RWPE2 (cell line): ENCODE measurements around the gene CLEC1A.

ENCODE experiments used
- ATAC-seq: fragments of 200-7000 bp; cut with Tn5 transposase; 3 replicates; pipeline ENCODE4 v1.9.1; 2021; ENCODE audit warnings: low read depth
- DNase-seq: peaks from one replicate; pipeline ENCODE4 v3.0.0-alpha.2; 2020; ENCODE audit warnings: low spot score
- H3K27ac ChIP-seq: fragments of 450-650 bp; 2 replicates; pipeline ENCODE4 v1.5.1; 2017; ENCODE audit warnings: mild to moderate bottlenecking; ENCODE audit not compliant: poor library complexity, severe bottlenecking
- H3K27me3 ChIP-seq: fragments of 250-450 bp; sonication (Bioruptor Pico); 2 replicates; pipeline ENCODE4 v1.5.1; 2021; ENCODE audit warnings: mild to moderate bottlenecking, moderate library complexity; ENCODE audit not compliant: insufficient read depth, poor library complexity, severe bottlenecking
- H3K36me3 ChIP-seq: fragments of 250-450 bp; sonication (Bioruptor Pico); 2 replicates; pipeline ENCODE4 v1.5.1; 2020; ENCODE audit warnings: low read depth, mild to moderate bottlenecking, moderate library complexity
- H3K4me1 ChIP-seq: fragments of 250-450 bp; sonication (Bioruptor Pico); 2 replicates; pipeline ENCODE4 v1.5.1; 2021; ENCODE audit warnings: mild to moderate bottlenecking, moderate library complexity; ENCODE audit not compliant: insufficient read depth, poor library complexity, severe bottlenecking
- H3K4me3 ChIP-seq: fragments of 250-450 bp; sonication (Bioruptor Pico); 2 replicates; pipeline ENCODE4 v1.5.1; 2021; ENCODE audit warnings: mild to moderate bottlenecking, moderate library complexity; ENCODE audit not compliant: severe bottlenecking
- H3K9me3 ChIP-seq: fragments of 250-450 bp; sonication (Bioruptor Pico); 2 replicates; pipeline ENCODE4 v1.5.1; 2021; ENCODE audit warnings: mild to moderate bottlenecking, moderate library complexity; ENCODE audit not compliant: severe bottlenecking
- CTCF ChIP-seq: fragments of 450-650 bp; IDR thresholded peaks from one replicate; pipeline ENCODE4 v1.5.1; 2017; ENCODE audit warnings: mild to moderate bottlenecking, moderate library complexity; ENCODE audit not compliant: poor library complexity, severe bottlenecking

The CLEC1A gene

DNA sequence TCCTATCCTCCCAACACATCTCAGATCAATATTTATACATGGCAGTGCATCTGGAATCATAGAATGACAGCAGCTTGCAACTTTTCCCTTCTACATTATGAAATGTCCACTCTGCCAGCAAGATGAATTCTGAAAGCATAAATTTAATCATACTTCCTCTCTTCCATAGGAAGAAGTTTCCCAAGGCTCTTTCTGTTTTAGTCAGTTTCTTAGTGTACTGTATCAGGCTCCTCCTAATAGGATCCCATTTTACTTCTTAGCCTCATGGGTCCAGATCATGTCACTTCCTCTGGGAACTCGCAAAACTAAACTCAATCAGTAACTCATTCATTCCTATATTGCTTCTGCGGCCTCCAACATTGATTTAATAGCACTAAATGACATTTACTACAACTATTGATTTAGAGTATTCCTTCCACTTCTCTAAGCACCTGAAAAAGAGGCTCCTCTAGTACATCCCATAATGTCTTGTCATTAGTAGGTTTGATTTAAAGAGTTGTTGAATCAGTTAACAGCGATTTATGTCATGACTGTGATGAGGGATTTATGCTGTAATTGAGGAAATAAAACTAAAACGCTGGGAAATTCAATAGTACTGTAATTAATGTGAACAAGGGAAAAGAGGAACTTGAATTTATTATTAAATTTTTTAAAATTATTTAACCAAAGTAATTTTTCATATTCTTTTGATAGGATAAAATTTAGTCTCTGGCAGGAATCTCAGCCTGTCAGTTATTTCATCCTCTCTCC, 4.0 kb downstream of the CLEC1A start:
- no peak for TF ChIP-seq CTCF
- DNase-seq: no peak
- H3K27me3 ChIP-seq: no peaks in the 10 kb centered on the region

GRCh38 chr12:10088955-10089900, 9.6 kb downstream of the CLEC1A start:
- ATAC-seq: no peak

More for the DNA sequence above, 4.0 kb downstream of the CLEC1A start:
- no peak overlapping the region for H3K4me3 ChIP-seq
- H3K9me3 ChIP-seq: no peaks in the 10 kb centered on the region
- no peaks in the 10 kb centered on the region for H3K4me1 ChIP-seq
- no peak for ATAC-seq
- no peaks in the 10 kb centered on the region for H3K36me3 ChIP-seq
- no peak overlapping the region for H3K27ac ChIP-seq

GRCh38 chr12:10088031-10088430, 10.8 kb downstream of the CLEC1A start:
- no peak overlapping the region for H3K4me3 ChIP-seq
- no peak overlapping the region for H3K27ac ChIP-seq
- no peaks in the 10 kb centered on the region for H3K9me3 ChIP-seq
- no peak for TF ChIP-seq CTCF
- H3K36me3 ChIP-seq: no peaks in the 10 kb centered on the region
- no peaks in the 10 kb centered on the region for H3K4me1 ChIP-seq
- DNase-seq (no peak), ATAC-seq (no peak)
- H3K27me3 ChIP-seq: no peaks in the 10 kb centered on the region

More at GRCh38 chr12:10088955-10089900, 9.6 kb downstream of the CLEC1A start:
- H3K27ac ChIP-seq: no peak overlapping the region
- no peak overlapping the region for H3K4me3 ChIP-seq
- no peaks in the 10 kb centered on the region for H3K4me1 ChIP-seq
- H3K9me3 ChIP-seq: no peaks in the 10 kb centered on the region
- DNase-seq: no peak
- no peaks in the 10 kb centered on the region for H3K27me3 ChIP-seq
- H3K36me3 ChIP-seq: no peaks in the 10 kb centered on the region
- no peak for TF ChIP-seq CTCF

- Histone ChIP-seq H3K9me3 (no peaks in the 10 kb centered on the region), H3K27ac (no peak overlapping the region), H3K4me1 (no peaks in the 10 kb centered on the region), H3K27me3 (no peaks in the 10 kb centered on the region), H3K36me3 (no peaks in the 10 kb centered on the region), H3K4me3 (no peak overlapping the region)
- no peak for TF ChIP-seq CTCF
- no peak for DNase-seq
- no peak for ATAC-seq
Observed at GRCh38 chr12:10086387-10086786, 12.4 kb downstream of the CLEC1A start.
